ENCODE results near the gene APOL6. TPM values are rescaled to one million over a fixed set of nuclear protein-coding genes. Genes with fewer than 3 reads are reported as not detected.

Gene APOL6
- total and polyA plus RNA-seq, 9 of the 15 experiments (the other 6 are each of a cell fraction or from before 2014, with no cell fraction given): 0.29 to 1.2 (median 0.70) TPM

DNA sequence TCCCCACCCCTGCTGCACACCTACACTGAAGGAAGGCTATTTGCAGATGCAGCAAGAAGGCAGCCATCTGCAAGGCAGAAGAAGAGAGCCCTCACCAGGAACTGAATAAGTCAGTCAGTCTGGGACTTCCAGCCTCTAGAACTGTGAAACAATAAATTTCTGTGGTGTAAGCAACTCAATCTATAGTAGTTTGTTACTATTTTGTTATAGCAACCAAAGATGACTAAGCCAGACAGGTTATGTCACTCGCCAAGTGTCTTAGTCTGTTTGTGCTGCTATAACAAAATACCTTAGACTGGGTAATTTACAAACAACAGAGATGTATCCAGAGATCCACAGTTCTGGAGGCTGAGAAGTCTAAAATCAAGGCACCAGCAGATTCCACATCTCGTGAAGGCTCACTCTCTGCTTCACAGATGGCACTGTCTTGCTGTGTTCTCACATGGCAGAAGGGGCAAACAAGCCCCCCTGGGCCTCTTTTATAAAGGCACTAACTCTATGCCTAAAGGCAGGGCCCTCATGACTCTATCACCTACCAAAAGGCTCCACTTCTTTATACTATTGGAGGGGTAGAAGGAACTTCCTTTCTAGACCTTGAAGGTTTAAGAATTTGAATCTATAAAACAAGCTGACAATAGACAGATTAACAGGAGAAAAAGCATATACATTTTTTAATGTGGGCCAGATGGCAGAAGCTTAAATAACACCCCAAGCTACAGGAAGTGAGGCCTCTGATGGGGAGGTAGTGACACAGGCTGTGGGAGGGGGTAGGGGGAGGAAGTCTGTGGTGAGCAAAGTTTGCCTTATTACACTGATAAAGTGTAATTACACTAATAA, 12.3 kb downstream of the APOL6 start (continued):
- TF ChIP-seq MXI1 (IDR thresholded peaks at IDR 0.05; ENCODE audit: low read depth, low read length): no peak
- TF ChIP-seq SREBF2 (CRISPR knock-in tag; IDR thresholded peaks at IDR 0.05): no peak
- TF ChIP-seq RFX1 (IDR thresholded peaks at IDR 0.05): 0 out of 2 replicates have a peak, but pooled peaks have one; percentile 8
- TF ChIP-seq, protein P1, sequence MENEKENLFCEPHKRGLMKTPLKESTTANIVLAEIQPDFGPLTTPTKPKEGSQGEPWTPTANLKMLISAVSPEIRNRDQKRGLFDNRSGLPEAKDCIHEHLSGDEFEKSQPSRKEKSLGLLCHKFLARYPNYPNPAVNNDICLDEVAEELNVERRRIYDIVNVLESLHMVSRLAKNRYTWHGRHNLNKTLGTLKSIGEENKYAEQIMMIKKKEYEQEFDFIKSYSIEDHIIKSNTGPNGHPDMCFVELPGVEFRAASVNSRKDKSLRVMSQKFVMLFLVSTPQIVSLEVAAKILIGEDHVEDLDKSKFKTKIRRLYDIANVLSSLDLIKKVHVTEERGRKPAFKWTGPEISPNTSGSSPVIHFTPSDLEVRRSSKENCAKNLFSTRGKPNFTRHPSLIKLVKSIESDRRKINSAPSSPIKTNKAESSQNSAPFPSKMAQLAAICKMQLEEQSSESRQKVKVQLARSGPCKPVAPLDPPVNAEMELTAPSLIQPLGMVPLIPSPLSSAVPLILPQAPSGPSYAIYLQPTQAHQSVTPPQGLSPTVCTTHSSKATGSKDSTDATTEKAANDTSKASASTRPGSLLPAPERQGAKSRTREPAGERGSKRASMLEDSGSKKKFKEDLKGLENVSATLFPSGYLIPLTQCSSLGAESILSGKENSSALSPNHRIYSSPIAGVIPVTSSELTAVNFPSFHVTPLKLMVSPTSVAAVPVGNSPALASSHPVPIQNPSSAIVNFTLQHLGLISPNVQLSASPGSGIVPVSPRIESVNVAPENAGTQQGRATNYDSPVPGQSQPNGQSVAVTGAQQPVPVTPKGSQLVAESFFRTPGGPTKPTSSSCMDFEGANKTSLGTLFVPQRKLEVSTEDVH (IDR thresholded peaks at IDR 0.05; ENCODE audit: low read depth, partially characterized antibody): no peak

DNA sequence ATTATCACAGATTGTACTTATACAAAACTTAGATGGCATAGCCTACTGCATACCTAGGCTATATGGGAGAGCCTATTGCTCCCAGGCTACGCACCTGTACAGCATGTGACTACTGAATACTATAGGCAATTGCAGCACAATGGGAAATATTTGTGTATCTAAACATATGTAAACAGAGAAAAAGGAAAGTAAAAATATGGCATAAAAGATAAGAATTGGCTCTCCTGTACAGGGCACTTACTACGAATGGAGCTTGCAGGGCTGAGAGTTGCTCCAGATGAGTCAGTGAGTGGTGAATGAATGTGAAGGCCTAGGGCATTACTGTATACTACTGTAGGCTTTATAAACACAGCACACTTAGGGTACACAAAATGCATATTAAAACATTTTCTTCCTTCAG, 13.2 kb downstream of the APOL6 start:
- DNase-seq (ENCODE audit: extremely low read depth in 1 of 4, low spot score in 3 of 4): no peak

More for the DNA sequence above, 13.2 kb downstream of the APOL6 start:
- H3K4me1 ChIP-seq (replicated peaks in 1 of 2; ENCODE audit: control insufficient read depth in 2 of 2, insufficient read depth in 2 of 2, low read length in 2 of 2): peaks cover 0 to 17% of the 10 kb centered on the region in 2 experiments; a peak in 2 of 5 replicates
- no peak overlapping the region for H2AFZ ChIP-seq (ENCODE audit: low read depth, low read length)
- H3K27ac ChIP-seq (ENCODE audit: extremely low read depth, low read depth, low read length): no peak overlapping the region
- in situ Hi-C loops (cut with MboI) (no loop called here), intact Hi-C loops (cut with micrococcal nuclease) (no loop called here)
- H3K9ac ChIP-seq (ENCODE audit: insufficient read depth in 1 of 2, low read depth in 2 of 2, low read length in 2 of 2): no peak overlapping the region
- no peaks in the 10 kb centered on the region for H3K27me3 ChIP-seq (ENCODE audit: control insufficient read depth in 2 of 2, insufficient read depth in 2 of 2, low read length in 2 of 2)
- H3K79me2 ChIP-seq (ENCODE audit: control insufficient read depth, insufficient read depth, low read length): no peaks in the 10 kb centered on the region
- POLR2A ChIA-PET: interaction anchor here (0.5 kb wide), 1 partner anchor 29 kb away, joined by 3 read pairs; no protein-coding TSS in a partner anchor
- no peaks in the 10 kb centered on the region for H3K9me3 ChIP-seq (replicated peaks; ENCODE audit: control insufficient read depth, insufficient read depth, low read depth, low read length)
- no peaks in the 10 kb centered on the region for H4K20me1 ChIP-seq (replicated peaks; ENCODE audit: control insufficient read depth, insufficient read depth, low read length)
- ATAC-seq (0 out of 3 replicates have a peak, but pooled peaks have one; percentile 35), FAIRE-seq (no peak)
- BruUV-seq (replicated peaks): no TSS peak
- H3K4me2 ChIP-seq (ENCODE audit: insufficient read depth, low read length): no peak overlapping the region
- no peak overlapping the region for H3K4me3 ChIP-seq
- no peaks in the 10 kb centered on the region for H3K36me3 ChIP-seq (ENCODE audit: control insufficient read depth, insufficient read depth, low read length)
- no peaks in the 10 kb centered on the region for H3K9me1 ChIP-seq (ENCODE audit: control insufficient read depth, insufficient read depth, low read length)
- TF ChIP-seq FOXA3 (CRISPR knock-in tag; conservative IDR thresholded peaks at IDR 0.05 in 1 of 2, IDR thresholded peaks at IDR 0.05 in 1 of 2): 0 out of 4 replicates have a peak, but pooled peaks of 1 of the 2 experiments have one; percentile 40
- peak; percentile 39; the same call in 1 of the 2 replicates for TF ChIP-seq ARID1B (IDR thresholded peaks at IDR 0.05)
- peak; percentile 86 for TF ChIP-seq SOX6 (IDR thresholded peaks at IDR 0.05)
- TF ChIP-seq FOSL1 (tag; conservative IDR thresholded peaks at IDR 0.05): peak; percentile 32; the same call in 1 of the 2 replicates
- TF ChIP-seq POLR2AphosphoS5 (IDR thresholded peaks at IDR 0.05; ENCODE audit: control insufficient read depth, insufficient read depth, low read depth, low read length): no peak
- 49% methylated on average over 2 of the region's 2 CpGs for WGBS (ENCODE audit: insufficient coverage, low coverage, missing lambda C conversion rate)
- CTCF ChIA-PET (ENCODE audit: low intra/inter-chr PET ratio): no interaction called here
